A673 (cell line): ENCODE data around the gene SUFU. TPM values are rescaled to one million over a fixed set of nuclear protein-coding genes. Genes with fewer than 3 reads are reported as not detected.

ENCODE experiments used
- BruUV-seq: library from RNA; stranded (reverse); fragments of 400-500 nt; replicated peaks from 2 replicates; lab custom pipeline; 2021; lab: Mats Ljungman, UMichigan
- CTCF ChIA-PET: fragments of 300-600 bp; sonication (Branson Sonifier 250); formaldehyde crosslinking; loops from one replicate; lab custom pipeline; 2022; ENCODE audit warnings: antibody characterized with exemption; lab: Charles Lee
- POLR2A ChIA-PET: fragments of 300-600 bp; sonication (Branson Sonifier 250); formaldehyde crosslinking; loops from one replicate; lab custom pipeline; 2022; ENCODE audit warnings: antibody characterized with exemption; ENCODE audit not compliant: low non-redundant PET; lab: Charles Lee
- DNase-seq: peaks from one replicate; pipeline ENCODE4 v3.0.0-alpha.2; 2015; ENCODE audit warnings: low spot score
- H3K27ac ChIP-seq: fragments of 200-600 bp; sonication (generic); 2 replicates; pipeline ENCODE4 v1.5.1; 2016; ENCODE audit warnings: mixed run types, low read depth, mild to moderate bottlenecking, mixed read lengths, antibody characterized with exemption, low read length; ENCODE audit not compliant: poor library complexity, severe bottlenecking
- H3K27me3 ChIP-seq: fragments of 200-600 bp; sonication (generic); replicated peaks from 2 replicates; pipeline ENCODE4 v1.6.1; 2017; ENCODE audit warnings: mixed run types, low read depth, mild to moderate bottlenecking, mixed read lengths, antibody characterized with exemption, low read length; ENCODE audit not compliant: insufficient read depth, poor library complexity
- H3K36me3 ChIP-seq: fragments of 200-600 bp; sonication (generic); 2 replicates; pipeline ENCODE4 v1.6.1; 2016; ENCODE audit warnings: mixed run types, mild to moderate bottlenecking, mixed read lengths, antibody characterized with exemption, low read length; ENCODE audit not compliant: insufficient read depth, poor library complexity, severe bottlenecking
- H3K4me1 ChIP-seq: fragments of 200-600 bp; sonication (generic); 2 replicates; pipeline ENCODE4 v1.6.1; 2017; ENCODE audit warnings: mixed run types, mild to moderate bottlenecking, mixed read lengths, antibody characterized with exemption, low read length; ENCODE audit not compliant: insufficient read depth, poor library complexity, severe bottlenecking
- H3K4me3 ChIP-seq: fragments of 200-600 bp; sonication (generic); 2 replicates; pipeline ENCODE4 v1.5.1; 2016; ENCODE audit warnings: low read depth, mixed run types, mild to moderate bottlenecking, mixed read lengths, low read length; ENCODE audit not compliant: poor library complexity, severe bottlenecking
- H3K9me3 ChIP-seq: fragments of 200-600 bp; sonication (generic); 2 replicates; pipeline ENCODE4 v1.6.1; 2016; ENCODE audit warnings: mixed run types, low read depth, mild to moderate bottlenecking, mixed read lengths, antibody characterized with exemption, low read length; ENCODE audit not compliant: poor library complexity, severe bottlenecking
- CTCF ChIP-seq: fragments of 300-800, 200-600 bp; sonication (generic); conservative IDR thresholded peaks from 2 replicates; pipeline ENCODE4 v1.5.1; 2017; ENCODE audit warnings: low read depth, mild to moderate bottlenecking, antibody characterized with exemption, low read length, moderate library complexity, mixed read lengths
- EZH2 ChIP-seq: fragments of 200-600 bp; sonication (generic); IDR thresholded peaks from 2 replicates; pipeline ENCODE4 v1.6.1; 2017; ENCODE audit warnings: borderline replicate concordance, low read depth, mild to moderate bottlenecking, mixed read lengths, antibody characterized with exemption, low read length; ENCODE audit not compliant: poor library complexity, severe bottlenecking
- intact Hi-C: fragments of 100-400 bp; cut with micrococcal nuclease; formaldehyde crosslinking; loops from one replicate; pipeline ENCODE4 v1.10.0; 2022; ENCODE audit not compliant: unreplicated experiment
- total RNA-seq: library from RNA; stranded (reverse); gene quantifications from 2 replicates; pipeline ENCODE4 v1.2.3, GENCODE V29; 2021

Gene SUFU
- total RNA-seq, 1 experiment from 2014 or later: 20.5 TPM

GRCh38 chr10:102641402-102641801, 137.6 kb downstream of the SUFU start:
- H3K27ac ChIP-seq: peak overlapping the region; percentile 88
- ChIA-PET POLR2A (no interaction called here), CTCF (no interaction called here)

GRCh38 chr10:102641880-102642735, 138.3 kb downstream of the SUFU start:
- H3K27ac ChIP-seq: peak overlapping the region; percentile 88
- BruUV-seq: no TSS peak
- H3K36me3 ChIP-seq: no peaks in the 10 kb centered on the region
- TF ChIP-seq CTCF (no peak), EZH2 (no peak)
- peak overlapping the region; percentile 96 for H3K4me3 ChIP-seq
- CTCF ChIA-PET: interaction anchor here (0.6 kb wide), 1 partner anchor 22 kb away, joined by 4 read pairs; no protein-coding TSS in a partner anchor
- no peaks in the 10 kb centered on the region for H3K9me3 ChIP-seq
- peaks cover 9% of the 10 kb centered on the region for H3K4me1 ChIP-seq
- POLR2A ChIA-PET: no interaction called here
- peak; percentile 98 for DNase-seq
- intact Hi-C loops: loop anchor here (10.0 kb wide), 1 partner anchor 247 kb away; the partner anchor contains the start of gene NFKB2
- no peaks in the 10 kb centered on the region for H3K27me3 ChIP-seq

More at GRCh38 chr10:102641402-102641801, 137.6 kb downstream of the SUFU start:
- Histone ChIP-seq H3K4me1 (peaks cover 2% of the 10 kb centered on the region), H3K36me3 (no peaks in the 10 kb centered on the region), H3K4me3 (peak overlapping the region; percentile 96), H3K27me3 (no peaks in the 10 kb centered on the region), H3K9me3 (no peaks in the 10 kb centered on the region)
- TSS peak; percentile 71 for BruUV-seq
- intact Hi-C loops: loop anchor here (10.0 kb wide), 1 partner anchor 247 kb away; the partner anchor contains the start of gene NFKB2
- no peak for DNase-seq
- TF ChIP-seq CTCF (no peak), EZH2 (no peak)

GRCh38 chr10:102642736-102643335, 139.1 kb downstream of the SUFU start:
- ChIA-PET CTCF (interaction anchor here (0.6 kb wide), 2 partner anchors 22 to 79 kb away, joined by 3 to 4 read pairs; no protein-coding TSS in a partner anchor), POLR2A (no interaction called here)
- Histone ChIP-seq H3K9me3 (no peaks in the 10 kb centered on the region), H3K27me3 (no peaks in the 10 kb centered on the region), H3K36me3 (no peaks in the 10 kb centered on the region), H3K4me1 (peaks cover 14% of the 10 kb centered on the region), H3K27ac (peak overlapping the region; percentile 88), H3K4me3 (peak overlapping the region; percentile 96)
- DNase-seq: peak; percentile 49
- BruUV-seq: no TSS peak
- TF ChIP-seq CTCF: no peak
- TF ChIP-seq EZH2: no peak
- intact Hi-C loops: loop anchor here (10.0 kb wide), 1 partner anchor 248 kb away; the partner anchor contains the start of gene NFKB2
